Left ventricle myocardium inferior (tissue), 1 donor: Measurements from ENCODE around the gene UNC13A. TPM values are rescaled to one million over a fixed set of nuclear protein-coding genes. Genes with fewer than 3 reads are reported as not detected.

Experiments used
- DNase-seq: peaks from one replicate; pipeline ENCODE4 v3.0.0-alpha.2; 2020
- H3K27ac ChIP-seq: fragments of 200-600 bp; replicated peaks from 2 replicates; pipeline ENCODE4 v1.8.0; 2021
- H3K27me3 ChIP-seq: fragments of 200-600 bp; 2 replicates; pipeline ENCODE4 v1.8.0; 2021; ENCODE audit warnings: low read depth
- H3K36me3 ChIP-seq: fragments of 200-600 bp; 2 replicates; pipeline ENCODE4 v1.8.0; 2021
- H3K4me1 ChIP-seq: fragments of 200-600 bp; 2 replicates; pipeline ENCODE4 v1.8.0; 2021
- H3K4me3 ChIP-seq: fragments of 200-600 bp; 2 replicates; pipeline ENCODE4 v1.8.0; 2021; ENCODE audit warnings: mild to moderate bottlenecking, moderate library complexity
- H3K9me3 ChIP-seq: fragments of 200-600 bp; replicated peaks from 2 replicates; pipeline ENCODE4 v1.8.0; 2021
- intact Hi-C: fragments of 100-400 bp; cut with micrococcal nuclease; formaldehyde crosslinking; loops from one replicate; pipeline ENCODE4 v1.11.0; 2022
- total RNA-seq: library from RNA; stranded (reverse); fragmentation: NEBNext Ultra II Directional; extraction: Animal tissue kit (Norgen Biotek cat#: 25700); gene quantifications from one replicate; pipeline ENCODE4 v1.2.1, GENCODE V29; 2021
- TF ChIP-seq, protein P1 (sequence below): fragments of 200-600 bp; IDR thresholded peaks from 2 replicates; pipeline ENCODE4 v1.8.0; 2021; ENCODE audit warnings: antibody characterized with exemption, mild to moderate bottlenecking, borderline replicate concordance
- donor health status: DM: no; HTN: yes; CAD: no; lungs with severe emphysema.

The UNC13A gene
- total RNA-seq, 1 donor from 2014 or later, result 0.05 TPM

DNA sequence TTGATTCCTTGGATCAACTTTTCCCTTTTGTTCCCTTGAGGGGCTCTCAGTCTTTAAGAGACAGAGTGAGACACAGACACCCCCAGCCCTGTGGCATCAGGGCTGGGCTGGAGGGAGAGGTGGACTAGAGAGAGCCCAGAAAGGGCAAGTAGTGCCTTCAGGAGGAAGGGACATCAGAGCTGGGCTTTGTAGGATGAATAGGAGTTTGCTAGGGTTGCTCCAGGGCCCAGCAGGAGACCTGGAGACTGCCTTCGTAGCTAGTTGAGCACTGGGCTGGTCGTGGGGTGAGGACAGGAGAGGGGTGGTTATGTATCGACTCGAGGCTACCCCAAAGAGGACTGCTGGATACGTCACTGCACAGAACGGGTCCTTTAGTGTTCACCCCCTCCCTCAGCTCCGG lies 36.5 kb upstream of the UNC13A start:
- no peak overlapping the region for H3K27ac ChIP-seq
- TF ChIP-seq, protein P1, sequence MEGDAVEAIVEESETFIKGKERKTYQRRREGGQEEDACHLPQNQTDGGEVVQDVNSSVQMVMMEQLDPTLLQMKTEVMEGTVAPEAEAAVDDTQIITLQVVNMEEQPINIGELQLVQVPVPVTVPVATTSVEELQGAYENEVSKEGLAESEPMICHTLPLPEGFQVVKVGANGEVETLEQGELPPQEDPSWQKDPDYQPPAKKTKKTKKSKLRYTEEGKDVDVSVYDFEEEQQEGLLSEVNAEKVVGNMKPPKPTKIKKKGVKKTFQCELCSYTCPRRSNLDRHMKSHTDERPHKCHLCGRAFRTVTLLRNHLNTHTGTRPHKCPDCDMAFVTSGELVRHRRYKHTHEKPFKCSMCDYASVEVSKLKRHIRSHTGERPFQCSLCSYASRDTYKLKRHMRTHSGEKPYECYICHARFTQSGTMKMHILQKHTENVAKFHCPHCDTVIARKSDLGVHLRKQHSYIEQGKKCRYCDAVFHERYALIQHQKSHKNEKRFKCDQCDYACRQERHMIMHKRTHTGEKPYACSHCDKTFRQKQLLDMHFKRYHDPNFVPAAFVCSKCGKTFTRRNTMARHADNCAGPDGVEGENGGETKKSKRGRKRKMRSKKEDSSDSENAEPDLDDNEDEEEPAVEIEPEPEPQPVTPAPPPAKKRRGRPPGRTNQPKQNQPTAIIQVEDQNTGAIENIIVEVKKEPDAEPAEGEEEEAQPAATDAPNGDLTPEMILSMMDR, result no peak

DNA sequence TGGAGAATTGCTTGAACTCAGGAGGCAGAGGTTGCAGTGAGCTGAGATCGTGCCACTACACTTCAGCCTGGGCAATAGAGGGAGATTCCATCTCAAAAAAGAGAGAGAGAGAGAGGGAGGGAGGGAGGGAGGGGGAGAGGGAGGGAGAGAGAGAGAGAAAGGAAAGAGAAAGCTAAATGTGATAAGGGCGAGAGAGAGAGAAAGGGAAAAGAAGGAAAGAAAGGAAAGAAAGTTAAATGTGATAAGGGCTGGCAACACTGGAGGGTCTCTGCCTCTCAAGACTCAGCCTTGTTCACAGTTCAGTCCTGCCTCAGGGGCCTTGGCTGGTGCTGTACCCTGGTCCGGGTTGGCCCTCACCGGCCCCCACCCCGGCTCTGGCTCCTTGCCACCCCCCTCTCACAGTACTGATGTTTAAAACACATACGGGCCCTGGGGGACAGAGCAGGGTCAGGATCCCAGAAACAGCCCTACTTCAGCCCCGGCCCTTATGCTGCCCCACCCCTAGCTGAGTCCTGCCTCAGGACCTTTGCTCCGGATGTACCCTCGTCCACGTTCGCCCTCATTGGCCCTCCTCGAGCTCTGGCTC lies 34.6 kb upstream of the UNC13A start:
- Histone ChIP-seq H3K4me3 (no peak overlapping the region), H3K27me3 (no peaks in the 10 kb centered on the region), H3K27ac (no peak overlapping the region), H3K9me3 (no peaks in the 10 kb centered on the region), H3K4me1 (peaks cover 55% of the 10 kb centered on the region), H3K36me3 (peaks cover 47% of the 10 kb centered on the region)
- no peak for DNase-seq
- TF ChIP-seq, protein P1, result no peak
- intact Hi-C loops, result no loop called here

More for the DNA sequence above, 36.5 kb upstream of the UNC13A start:
- intact Hi-C loops, result no loop called here
- no peaks in the 10 kb centered on the region for H3K9me3 ChIP-seq
- H3K36me3 ChIP-seq, result peaks cover 66% of the 10 kb centered on the region
- no peaks in the 10 kb centered on the region for H3K27me3 ChIP-seq
- H3K4me1 ChIP-seq, result peaks cover 40% of the 10 kb centered on the region
- H3K4me3 ChIP-seq, result no peak overlapping the region
- no peak for DNase-seq

DNA sequence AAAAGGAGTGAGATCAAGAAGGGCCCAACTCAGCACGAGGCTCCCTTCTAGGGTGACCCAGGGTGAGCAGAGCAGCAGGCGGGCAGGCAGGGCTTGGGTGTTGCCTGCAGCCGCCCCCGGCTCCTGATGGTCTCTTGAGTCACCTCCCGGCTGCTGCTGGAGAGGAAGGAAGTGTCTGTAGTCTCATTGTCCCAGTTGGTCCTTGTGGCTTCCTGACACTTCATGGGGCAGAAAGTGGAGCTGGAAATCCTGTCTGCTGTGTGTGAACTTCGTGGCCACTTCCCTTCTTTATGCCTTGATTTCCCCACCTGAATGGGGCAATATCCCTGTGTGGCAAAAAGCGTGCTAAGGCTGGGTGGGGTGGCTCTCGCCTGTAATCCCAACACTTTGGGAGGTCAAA lies 33.7 kb upstream of the UNC13A start:
- Histone ChIP-seq H3K27ac (peak overlapping the region; percentile 67), H3K9me3 (no peaks in the 10 kb centered on the region), H3K4me1 (peaks cover 63% of the 10 kb centered on the region), H3K36me3 (peaks cover 38% of the 10 kb centered on the region), H3K27me3 (no peaks in the 10 kb centered on the region), H3K4me3 (peak overlapping the region; percentile 96)
- intact Hi-C loops, result no loop called here
- DNase-seq, result peak; percentile 51
- TF ChIP-seq, protein P1, result no peak

DNA sequence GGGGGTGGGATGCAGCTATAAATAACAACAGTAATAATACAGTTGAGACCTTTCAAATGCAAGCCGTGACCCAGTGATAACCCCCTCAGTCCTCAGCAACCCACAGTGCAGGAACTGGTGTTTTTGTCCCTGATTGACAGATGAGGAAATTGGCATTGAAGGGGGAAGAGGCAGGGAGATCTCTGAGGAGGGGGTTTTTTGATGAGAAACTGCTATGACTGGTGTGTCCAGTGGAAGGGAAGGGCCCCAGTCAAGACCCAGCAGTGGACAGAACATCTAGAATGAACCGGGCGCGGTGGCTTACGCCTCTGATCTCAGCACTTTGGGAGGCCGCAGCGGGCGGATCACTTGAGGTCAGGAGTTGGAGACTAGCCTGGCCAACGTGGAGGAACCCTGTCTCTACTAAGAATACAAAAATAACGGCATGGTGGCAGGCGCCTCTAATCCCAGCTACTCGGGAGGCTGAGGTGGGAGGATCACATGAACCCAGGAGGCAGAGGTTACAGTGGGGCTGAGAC lies 33.0 kb upstream of the UNC13A start:
- intact Hi-C loops, result no loop called here
- no peaks in the 10 kb centered on the region for H3K27me3 ChIP-seq
- peak overlapping the region; percentile 67 for H3K27ac ChIP-seq
- H3K4me3 ChIP-seq, result peak overlapping the region; percentile 96
- TF ChIP-seq, protein P1, result no peak
- H3K4me1 ChIP-seq, result peaks cover 63% of the 10 kb centered on the region
- H3K9me3 ChIP-seq, result no peaks in the 10 kb centered on the region
- H3K36me3 ChIP-seq, result peaks cover 31% of the 10 kb centered on the region
- DNase-seq, result no peak

DNA sequence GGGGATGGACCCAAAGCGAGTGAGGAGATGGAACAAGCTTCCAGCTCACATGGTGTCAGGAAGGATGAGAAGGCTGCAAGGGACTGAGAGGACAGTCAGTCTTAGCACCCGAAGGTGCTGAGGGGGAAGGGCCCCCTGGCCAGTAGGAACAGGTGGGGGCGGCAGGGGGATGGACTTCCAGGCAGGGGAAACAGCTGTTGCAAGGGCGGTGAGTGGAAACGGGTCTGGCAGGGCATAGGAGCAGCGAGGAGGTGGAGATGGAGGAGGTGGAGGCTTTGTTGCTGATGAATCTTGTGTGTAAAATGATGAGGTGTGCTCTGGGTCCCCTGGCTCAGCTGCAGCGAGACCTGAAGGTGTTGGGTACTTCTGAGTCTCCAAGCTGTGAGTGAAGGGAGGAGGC lies 32.3 kb upstream of the UNC13A start:
- no peaks in the 10 kb centered on the region for H3K9me3 ChIP-seq
- H3K27ac ChIP-seq, result peak overlapping the region; percentile 67
- H3K36me3 ChIP-seq, result peaks cover 24% of the 10 kb centered on the region
- H3K4me1 ChIP-seq, result peaks cover 63% of the 10 kb centered on the region
- TF ChIP-seq, protein P1, result no peak
- no peaks in the 10 kb centered on the region for H3K27me3 ChIP-seq
- intact Hi-C loops, result no loop called here
- DNase-seq, result no peak
- peak overlapping the region; percentile 96 for H3K4me3 ChIP-seq
